Measurements from ENCODE around the gene SYNDIG1.

- TF ChIP-seq EZH2 (IDR thresholded peaks at IDR 0.05; ENCODE audit: borderline replicate concordance, insufficient read depth, low read length, poor library complexity, severe bottlenecking) (no peak), CTCF (IDR thresholded peaks at IDR 0.05; ENCODE audit: poor library complexity, severe bottlenecking) (no peak), POLR2AphosphoS5 (IDR thresholded peaks at IDR 0.05) (no peak), REST (IDR thresholded peaks at IDR 0.05; ENCODE audit: borderline replicate concordance) (no peak), EP300 (conservative IDR thresholded peaks at IDR 0.05; ENCODE audit: poor library complexity, severe bottlenecking) (no peak), TAF1 (IDR thresholded peaks at IDR 0.05; ENCODE audit: low read depth) (no peak), MXI1 (conservative IDR thresholded peaks at IDR 0.05; ENCODE audit: poor library complexity, severe bottlenecking) (no peak), SMC3 (conservative IDR thresholded peaks at IDR 0.05; ENCODE audit: poor library complexity) (no peak), RAD21 (conservative IDR thresholded peaks at IDR 0.05) (no peak)
Observed at GRCh38 chr20:24546232-24546892, 76.9 kb downstream of the SYNDIG1 start.
